CD4-positive, CD25-positive, alpha-beta regulatory T cell (primary cell): ENCODE measurements around the gene ABI3BP. TPM values are rescaled to one million over a fixed set of nuclear protein-coding genes. Genes with fewer than 3 reads are reported as not detected.

ENCODE experiments used
- ATAC-seq, 2 donors: fragments of 150-1000 bp; cut with Tn5 transposase; one replicate each; pipeline ENCODE4 v1.10.0; 2021; ENCODE audit warnings: low read depth in 2 of 2, moderate number of reproducible peaks in 2 of 2, moderate library complexity in 1 of 2
- DNase-seq, 3 donors: peaks; one replicate each; pipeline versions ENCODE4 v3.0.0 to v3.0.0-alpha.2; 2012 to 2022; ENCODE audit warnings: mixed read lengths in 1 of 3
- H3K27ac ChIP-seq: one replicate; pipeline ENCODE4 v1.7.0; 2013; ENCODE audit warnings: mild to moderate bottlenecking, low read length; ENCODE audit not compliant: insufficient read depth, poor library complexity, severe bottlenecking
- H3K27me3 ChIP-seq: one replicate; pipeline ENCODE4 v1.7.0; 2013; ENCODE audit warnings: low read length; ENCODE audit not compliant: control insufficient read depth, insufficient read depth
- H3K36me3 ChIP-seq: one replicate; pipeline ENCODE4 v1.7.0; 2013; ENCODE audit warnings: mild to moderate bottlenecking, low read length, moderate library complexity; ENCODE audit not compliant: control insufficient read depth, insufficient read depth
- H3K4me1 ChIP-seq: 2 replicates; pipeline ENCODE4 v1.7.0; 2013; ENCODE audit warnings: mild to moderate bottlenecking, low read length; ENCODE audit not compliant: insufficient read depth, control insufficient read depth, poor library complexity, severe bottlenecking
- H3K4me3 ChIP-seq: one replicate; pipeline ENCODE4 v1.7.0; 2013; ENCODE audit warnings: low read depth, mild to moderate bottlenecking, low read length, moderate library complexity
- H3K9me3 ChIP-seq, 2 experiments: 1 replicate in 1 of 2; 2 replicates in 1 of 2; pipeline ENCODE4 v1.7.0; 2013; ENCODE audit warnings: low read length in 2 of 2, mild to moderate bottlenecking in 1 of 2, moderate library complexity in 1 of 2; ENCODE audit not compliant: control insufficient read depth in 2 of 2
- H3K27ac Mint-ChIP-seq, 3 donors: one replicate each; pipeline ENCODE4 v1.8.0; 2020 to 2022; ENCODE audit warnings: mild to moderate bottlenecking in 3 of 3, mixed read lengths in 3 of 3, moderate library complexity in 2 of 3
- H3K27me3 Mint-ChIP-seq: one replicate; pipeline ENCODE4 v1.8.0; 2022; ENCODE audit warnings: mild to moderate bottlenecking, mixed read lengths
- H3K36me3 Mint-ChIP-seq: one replicate; pipeline ENCODE4 v1.8.0; 2020; ENCODE audit warnings: mixed read lengths
- H3K4me1 Mint-ChIP-seq, 4 donors: one replicate each; pipeline ENCODE4 v1.8.0; 2020 to 2022; ENCODE audit warnings: mixed read lengths in 4 of 4, mild to moderate bottlenecking in 1 of 4
- H3K4me3 Mint-ChIP-seq, 4 donors: one replicate each; pipeline ENCODE4 v1.8.0; 2020 to 2022; ENCODE audit warnings: mild to moderate bottlenecking in 4 of 4, mixed read lengths in 4 of 4, moderate library complexity in 3 of 4
- H3K9me3 Mint-ChIP-seq, 7 donors: one replicate each; pipeline ENCODE4 v1.8.0; 2020 to 2022; ENCODE audit warnings: mixed read lengths in 7 of 7, mild to moderate bottlenecking in 3 of 7, moderate library complexity in 2 of 7
- polyA plus RNA-seq, 4 donors: library from polyadenylated mRNA; unstranded; fragments of 300-500 nt; fragmentation: Illumina TruSeq; gene quantifications; one replicate each; pipeline ENCODE4 v1.2.3, GENCODE V29; 2021
- total RNA-seq: library from RNA; stranded (reverse); gene quantifications from one replicate; pipeline ENCODE4 v1.2.3, GENCODE V29; 2022

Gene ABI3BP
- total and polyA plus RNA-seq, 5 donors from 2014 or later: 0.05 to 0.07 TPM; not detected in 3

- H3K4me1 Mint-ChIP-seq: no peaks in the 10 kb centered on the region
- no peaks in the 10 kb centered on the region for H3K9me3 ChIP-seq
- no peak overlapping the region for H3K27ac Mint-ChIP-seq
- no peak for ATAC-seq
- no peaks in the 10 kb centered on the region for H3K4me1 ChIP-seq
- H3K27me3 ChIP-seq: no peaks in the 10 kb centered on the region
- no peak for DNase-seq
- H3K27me3 Mint-ChIP-seq: peaks cover 8% of the 10 kb centered on the region
- no peak overlapping the region for H3K4me3 ChIP-seq
- H3K9me3 Mint-ChIP-seq: peaks cover 0 to 3% (median 0%) of the 10 kb centered on the region in 7 donors
- no peaks in the 10 kb centered on the region for H3K36me3 Mint-ChIP-seq
- no peak overlapping the region for H3K27ac ChIP-seq
- H3K4me3 Mint-ChIP-seq: no peak overlapping the region
- H3K36me3 ChIP-seq: no peaks in the 10 kb centered on the region
These were observed 148.9 kb downstream of the ABI3BP start for GRCh38 chr3:100844063-100844936.

- no peak overlapping the region for H3K27ac ChIP-seq
- H3K36me3 ChIP-seq: no peaks in the 10 kb centered on the region
- no peaks in the 10 kb centered on the region for H3K4me1 ChIP-seq
- no peak overlapping the region for H3K4me3 ChIP-seq
- Mint-ChIP-seq H3K4me3 (no peak overlapping the region), H3K27me3 (peaks cover 17% of the 10 kb centered on the region), H3K36me3 (no peaks in the 10 kb centered on the region), H3K9me3 (peaks cover 0 to 2% (median 0%) of the 10 kb centered on the region in 7 donors), H3K4me1 (no peaks in the 10 kb centered on the region), H3K27ac (no peak overlapping the region)
- no peaks in the 10 kb centered on the region for H3K9me3 ChIP-seq
- DNase-seq (no peak), ATAC-seq (no peak)
- no peaks in the 10 kb centered on the region for H3K27me3 ChIP-seq
These were observed 155.1 kb downstream of the ABI3BP start for GRCh38 chr3:100838157-100838556.

- no peaks in the 10 kb centered on the region for H3K36me3 ChIP-seq
- ATAC-seq: no peak
- no peak overlapping the region for H3K4me3 ChIP-seq
- Mint-ChIP-seq H3K4me1 (no peaks in the 10 kb centered on the region), H3K9me3 (no peaks in the 10 kb centered on the region), H3K36me3 (no peaks in the 10 kb centered on the region), H3K27me3 (peaks cover 17% of the 10 kb centered on the region), H3K4me3 (no peak overlapping the region), H3K27ac (no peak overlapping the region)
- no peaks in the 10 kb centered on the region for H3K9me3 ChIP-seq
- H3K4me1 ChIP-seq: no peaks in the 10 kb centered on the region
- no peaks in the 10 kb centered on the region for H3K27me3 ChIP-seq
- H3K27ac ChIP-seq: no peak overlapping the region
- no peak for DNase-seq
These were observed 156.6 kb downstream of the ABI3BP start for GRCh38 chr3:100836661-100837060.

GRCh38 chr3:100834332-100834731 is 158.9 kb downstream of the ABI3BP start:
- no peak overlapping the region for H3K4me3 ChIP-seq
- Mint-ChIP-seq H3K9me3 (no peaks in the 10 kb centered on the region), H3K4me3 (no peak overlapping the region), H3K27me3 (peaks cover 17% of the 10 kb centered on the region), H3K36me3 (no peaks in the 10 kb centered on the region), H3K27ac (no peak overlapping the region), H3K4me1 (no peaks in the 10 kb centered on the region)
- ATAC-seq (no peak), DNase-seq (no peak)
- H3K27me3 ChIP-seq: no peaks in the 10 kb centered on the region
- no peaks in the 10 kb centered on the region for H3K4me1 ChIP-seq
- H3K27ac ChIP-seq: no peak overlapping the region
- H3K36me3 ChIP-seq: no peaks in the 10 kb centered on the region
- no peaks in the 10 kb centered on the region for H3K9me3 ChIP-seq

DNA sequence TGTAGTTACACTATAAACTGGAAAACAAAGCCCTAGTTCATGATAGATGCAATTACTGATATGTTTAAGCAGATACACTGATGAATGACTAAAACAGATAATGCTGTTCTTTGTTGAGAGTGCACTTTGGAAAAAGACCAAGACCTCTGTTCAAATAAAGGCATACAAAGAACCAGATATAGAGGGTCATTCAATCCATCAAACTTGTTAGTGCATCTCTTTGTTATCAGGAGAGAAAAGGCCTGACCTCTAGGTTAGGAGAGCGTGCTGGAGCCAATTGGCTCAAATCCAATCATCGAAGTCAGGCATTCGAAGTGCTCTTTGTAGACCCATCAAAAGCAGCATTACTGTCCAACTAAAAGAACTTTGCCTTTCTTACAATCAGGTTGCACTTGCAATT is 159.7 kb downstream of the ABI3BP start:
- no peaks in the 10 kb centered on the region for H3K4me1 ChIP-seq

DNA sequence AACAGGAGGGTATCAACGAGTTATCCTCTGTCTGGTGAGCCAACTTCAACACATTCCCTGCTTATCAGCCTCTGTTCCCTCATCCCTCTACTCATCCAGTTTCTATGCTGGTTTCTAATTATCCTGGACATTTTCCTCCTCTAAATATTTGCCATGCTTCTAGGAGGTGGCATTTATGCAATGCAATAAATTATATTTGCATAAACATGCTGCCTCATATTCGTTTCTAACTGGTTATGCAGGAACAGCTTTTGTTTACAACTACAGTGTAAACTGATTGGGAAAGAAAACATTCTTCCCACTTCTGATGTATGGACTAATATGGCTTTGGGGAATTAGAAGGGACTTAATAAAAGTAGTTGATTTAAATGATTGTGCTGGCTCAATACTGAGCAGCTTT is 161.6 kb downstream of the ABI3BP start:
- DNase-seq: no peak
- H3K27ac Mint-ChIP-seq: no peak overlapping the region

More for the DNA sequence above, 159.7 kb downstream of the ABI3BP start:
- Mint-ChIP-seq H3K9me3 (no peaks in the 10 kb centered on the region), H3K27me3 (peaks cover 16% of the 10 kb centered on the region), H3K4me3 (no peak overlapping the region), H3K4me1 (no peaks in the 10 kb centered on the region), H3K27ac (no peak overlapping the region), H3K36me3 (no peaks in the 10 kb centered on the region)
- Histone ChIP-seq H3K9me3 (no peaks in the 10 kb centered on the region), H3K36me3 (no peaks in the 10 kb centered on the region), H3K27ac (no peak overlapping the region), H3K27me3 (no peaks in the 10 kb centered on the region), H3K4me3 (no peak overlapping the region)
- DNase-seq: no peak
- ATAC-seq: no peak

GRCh38 chr3:100830931-100831330 is 162.3 kb downstream of the ABI3BP start:
- Histone ChIP-seq H3K27ac (no peak overlapping the region), H3K36me3 (no peaks in the 10 kb centered on the region), H3K9me3 (no peaks in the 10 kb centered on the region), H3K27me3 (no peaks in the 10 kb centered on the region), H3K4me3 (no peak overlapping the region), H3K4me1 (no peaks in the 10 kb centered on the region)
- Mint-ChIP-seq H3K4me1 (no peaks in the 10 kb centered on the region), H3K9me3 (no peaks in the 10 kb centered on the region), H3K36me3 (no peaks in the 10 kb centered on the region), H3K27me3 (peaks cover 16% of the 10 kb centered on the region), H3K27ac (no peak overlapping the region), H3K4me3 (no peak overlapping the region)
- no peak for DNase-seq
- ATAC-seq: no peak

More for the DNA sequence above, 161.6 kb downstream of the ABI3BP start:
- H3K4me3 Mint-ChIP-seq: no peak overlapping the region
- no peaks in the 10 kb centered on the region for H3K4me1 Mint-ChIP-seq
- no peak overlapping the region for H3K4me3 ChIP-seq
- no peaks in the 10 kb centered on the region for H3K9me3 ChIP-seq
- H3K4me1 ChIP-seq: no peaks in the 10 kb centered on the region
- no peaks in the 10 kb centered on the region for H3K36me3 Mint-ChIP-seq
- no peak for ATAC-seq
- H3K27ac ChIP-seq: no peak overlapping the region
- peaks cover 16% of the 10 kb centered on the region for H3K27me3 Mint-ChIP-seq
- H3K36me3 ChIP-seq: no peaks in the 10 kb centered on the region
- H3K27me3 ChIP-seq: no peaks in the 10 kb centered on the region
- H3K9me3 Mint-ChIP-seq: no peaks in the 10 kb centered on the region

DNA sequence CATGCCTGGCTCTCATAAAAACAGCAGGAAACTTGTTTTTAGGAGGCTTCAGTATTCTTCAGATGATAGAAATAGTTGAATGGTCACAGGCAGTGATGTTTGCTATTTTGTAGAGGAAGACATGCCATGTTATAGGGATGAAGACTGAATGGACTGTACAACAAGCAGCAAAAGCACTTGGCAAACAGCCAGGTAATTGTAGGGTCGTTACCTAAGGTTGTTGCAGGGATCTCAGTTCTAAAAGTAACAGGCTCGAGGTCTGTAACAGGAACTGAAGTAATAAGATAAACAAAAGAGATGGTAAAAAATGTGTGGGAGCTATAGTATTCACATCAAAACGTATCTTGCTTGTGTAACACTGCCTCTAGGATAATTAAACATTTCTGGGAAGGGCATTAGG is 167.6 kb downstream of the ABI3BP start:
- no peaks in the 10 kb centered on the region for H3K4me1 Mint-ChIP-seq
- H3K36me3 Mint-ChIP-seq: no peaks in the 10 kb centered on the region

More for the DNA sequence above, 167.6 kb downstream of the ABI3BP start:
- H3K4me1 ChIP-seq: no peaks in the 10 kb centered on the region
- peaks cover 4% of the 10 kb centered on the region for H3K27me3 ChIP-seq
- no peaks in the 10 kb centered on the region for H3K9me3 ChIP-seq
- no peak overlapping the region for H3K27ac ChIP-seq
- no peaks in the 10 kb centered on the region for H3K36me3 ChIP-seq
- no peak for DNase-seq
- H3K4me3 Mint-ChIP-seq: no peak overlapping the region
- H3K27ac Mint-ChIP-seq: no peak overlapping the region
- no peak overlapping the region for H3K4me3 ChIP-seq
- peaks cover 0 to 2% (median 0%) of the 10 kb centered on the region in 7 donors for H3K9me3 Mint-ChIP-seq
- H3K27me3 Mint-ChIP-seq: peaks cover 5% of the 10 kb centered on the region
- ATAC-seq: no peak
